H1 (cell line): ENCODE data around the gene TM4SF1. TPM values are rescaled to one million over a fixed set of nuclear protein-coding genes. Genes with fewer than 3 reads are reported as not detected.

Experiments
- CTCF ChIA-PET: fragments of 300-600 bp; sonication (Branson Sonifier 250); formaldehyde crosslinking; loops from one replicate; lab custom pipeline; 2021; ENCODE audit not compliant: partially characterized antibody; lab: Charles Lee
- POLR2A ChIA-PET: fragments of 300-600 bp; sonication (Branson Sonifier 250); formaldehyde crosslinking; loops from one replicate; lab custom pipeline; 2021; ENCODE audit warnings: inconsistent platforms; ENCODE audit not compliant: partially characterized antibody; lab: Charles Lee
- DNase-seq, 2 experiments: peaks; one replicate each; pipeline versions ENCODE4 v3.0.0 to v3.0.0-alpha.2; 2010 to 2022; ENCODE audit warnings: low spot score in 2 of 2, low read depth in 1 of 2, mixed read lengths in 1 of 2
- FAIRE-seq: peaks from 2 replicates; lab custom pipeline; 2011; peaks lifted over from hg19 to GRCh38; lab: Jason Lieb, UNC
- H2AFZ ChIP-seq: 2 replicates; pipeline ENCODE4 v1.8.1; 2012; ENCODE audit warnings: low read length, inconsistent platforms
- H2AK5ac ChIP-seq: 2 replicates; pipeline ENCODE4 v1.6.1; 2013; ENCODE audit warnings: low read depth, low read length
- H2BK120ac ChIP-seq: replicated peaks from 2 replicates; pipeline ENCODE3; 2013; ENCODE audit warnings: low read depth, low read length, inconsistent platforms
- H2BK12ac ChIP-seq: 2 replicates; pipeline ENCODE4 v1.6.1; 2013; ENCODE audit warnings: low read depth, low read length
- H2BK15ac ChIP-seq: 2 replicates; pipeline ENCODE4 v1.6.1; 2013; ENCODE audit warnings: low read length
- H2BK20ac ChIP-seq: 2 replicates; pipeline ENCODE4 v1.6.1; 2013; ENCODE audit warnings: low read length
- H2BK5ac ChIP-seq: 2 replicates; pipeline ENCODE4 v1.6.1; 2013; ENCODE audit warnings: low read depth, low read length
- H3K14ac ChIP-seq: 2 replicates; pipeline ENCODE4 v1.6.1; 2013; ENCODE audit warnings: inconsistent platforms; ENCODE audit not compliant: insufficient read length
- H3K18ac ChIP-seq: 2 replicates; pipeline ENCODE4 v1.6.1; 2013; ENCODE audit warnings: low read length; ENCODE audit errors: extremely low read depth
- H3K23ac ChIP-seq: 2 replicates; pipeline ENCODE4 v1.6.1; 2013; ENCODE audit warnings: inconsistent platforms; ENCODE audit not compliant: insufficient read length
- H3K23me2 ChIP-seq: 2 replicates; pipeline ENCODE4 v1.6.1; 2013; ENCODE audit warnings: low read depth, low read length
- H3K27ac ChIP-seq: 2 replicates; pipeline ENCODE4 v1.6.1; 2011; ENCODE audit warnings: low read depth, low read length, inconsistent platforms
- H3K27me3 ChIP-seq, 4 experiments: replicated peaks in 1 of 4; 1 replicate in 1 of 4; 2 replicates in 3 of 4; pipeline versions ENCODE4 v1.6.1 to v1.8.1; 2011 to 2013; ENCODE audit warnings: low read length in 3 of 4, mild to moderate bottlenecking in 3 of 4, inconsistent platforms in 2 of 4, mixed read lengths in 2 of 4, moderate library complexity in 1 of 4; ENCODE audit not compliant: control insufficient read depth in 3 of 4, insufficient read depth in 3 of 4; ENCODE audit errors: extremely low read depth in 1 of 4
- H3K36me3 ChIP-seq, 4 experiments: 2 replicates each; pipeline versions ENCODE4 v1.6.1 to v1.8.1; 2011 to 2013; ENCODE audit warnings: mild to moderate bottlenecking in 4 of 4, low read length in 3 of 4, moderate library complexity in 2 of 4, control low read depth in 1 of 4, inconsistent platforms in 1 of 4; ENCODE audit not compliant: insufficient read depth in 4 of 4, control insufficient read depth in 2 of 4
- H3K4ac ChIP-seq: replicated peaks from 2 replicates; pipeline ENCODE3; 2013; ENCODE audit warnings: low read length, low read depth, mixed read lengths, inconsistent platforms; ENCODE audit not compliant: insufficient read length
- H3K4me1 ChIP-seq, 4 experiments: replicated peaks in 1 of 4; 1 replicate in 1 of 4; 2 replicates in 3 of 4; pipeline versions ENCODE4 v1.6.1 to v1.8.1; 2011 to 2013; ENCODE audit warnings: low read length in 3 of 4, inconsistent platforms in 2 of 4, mixed read lengths in 1 of 4; ENCODE audit not compliant: insufficient read depth in 4 of 4, control insufficient read depth in 3 of 4
- H3K4me2 ChIP-seq, 2 experiments: 2 replicates each; pipeline versions ENCODE4 v1.6.1 to v1.8.1; 2011 to 2013; ENCODE audit warnings: low read depth in 2 of 2, low read length in 2 of 2, control low read depth in 1 of 2, inconsistent platforms in 1 of 2, mild to moderate bottlenecking in 1 of 2; ENCODE audit not compliant: insufficient read depth in 1 of 2
- H3K4me3 ChIP-seq, 4 experiments: fragments of 200-600, 300-600 bp in 1 of 4; sonication (generic), shearing (Covaris generic), sonication (Bioruptor Twin) in 1 of 4; 2 replicates each; pipeline versions ENCODE4 v1.5.1 to v1.8.1; 2011 to 2016; ENCODE audit warnings: low read length in 4 of 4, low read depth in 3 of 4, control low read depth in 2 of 4, inconsistent platforms in 2 of 4, mild to moderate bottlenecking in 2 of 4, mixed read lengths in 1 of 4, moderate library complexity in 1 of 4; ENCODE audit not compliant: insufficient read depth in 2 of 4; ENCODE audit errors: extremely low read depth in 1 of 4
- H3K56ac ChIP-seq: replicated peaks from 2 replicates; pipeline ENCODE3; 2013; ENCODE audit warnings: low read depth, mild to moderate bottlenecking, mixed read lengths, low read length, inconsistent platforms; ENCODE audit not compliant: insufficient read length
- H3K79me1 ChIP-seq: 2 replicates; pipeline ENCODE4 v1.6.1; 2013; ENCODE audit warnings: low read depth, low read length, control low read depth
- H3K79me2 ChIP-seq, 2 experiments: 2 replicates each; pipeline versions ENCODE4 v1.6.1 to v1.8.1; 2012 to 2013; ENCODE audit warnings: low read length in 2 of 2, mild to moderate bottlenecking in 2 of 2, inconsistent platforms in 1 of 2; ENCODE audit not compliant: insufficient read depth in 2 of 2, control insufficient read depth in 1 of 2
- H3K9ac ChIP-seq, 4 experiments: replicated peaks in 1 of 4; 1 replicate in 1 of 4; 2 replicates in 3 of 4; pipeline versions ENCODE4 v1.6.1 to v1.8.1; 2011 to 2013; ENCODE audit warnings: low read depth in 3 of 4, low read length in 3 of 4, control low read depth in 2 of 4, mild to moderate bottlenecking in 2 of 4, moderate library complexity in 2 of 4, inconsistent platforms in 1 of 4; ENCODE audit errors: extremely low read depth in 1 of 4
- H3K9me3 ChIP-seq, 2 experiments: 2 replicates each; pipeline versions ENCODE4 v1.6.1 to v1.8.1; 2012 to 2013; ENCODE audit warnings: mild to moderate bottlenecking in 2 of 2, moderate library complexity in 2 of 2, control low read depth in 1 of 2, inconsistent platforms in 1 of 2, low read depth in 1 of 2, low read length in 1 of 2, mixed read lengths in 1 of 2; ENCODE audit not compliant: insufficient read depth in 2 of 2
- H4K20me1 ChIP-seq, 2 experiments: replicated peaks in 1 of 2; 2 replicates each; pipeline versions ENCODE3 to v1.8.1; 2011 to 2013; ENCODE audit warnings: inconsistent platforms in 2 of 2, low read length in 2 of 2, mild to moderate bottlenecking in 1 of 2; ENCODE audit not compliant: insufficient read depth in 2 of 2, control insufficient read depth in 1 of 2
- H4K5ac ChIP-seq: 2 replicates; pipeline ENCODE4 v1.6.1; 2013; ENCODE audit warnings: low read length, low read depth, mixed read lengths, inconsistent platforms; ENCODE audit not compliant: insufficient read length
- H4K8ac ChIP-seq: 2 replicates; pipeline ENCODE4 v1.8.0; 2013; ENCODE audit warnings: mild to moderate bottlenecking, moderate library complexity, low read length, inconsistent platforms; ENCODE audit not compliant: insufficient read depth; ENCODE audit errors: extremely low read depth
- H4K91ac ChIP-seq: replicated peaks from 2 replicates; pipeline ENCODE3; 2013; ENCODE audit warnings: low read length, mixed read lengths, inconsistent platforms; ENCODE audit not compliant: insufficient read length
- ASH2L ChIP-seq: fragments of 200-600, 300-600 bp; sonication (generic); IDR thresholded peaks from one replicate; pipeline ENCODE4 v1.7.1; 2017; ENCODE audit warnings: low read length
- BRCA1 ChIP-seq: IDR thresholded peaks from 2 replicates; pipeline ENCODE4 v1.6.1; 2012; ENCODE audit warnings: low read depth, low read length, improper control_type of control experiment
- E2F6 ChIP-seq: IDR thresholded peaks from 2 replicates; pipeline ENCODE4 v1.6.1; 2012; ENCODE audit warnings: inconsistent platforms
- FOSL1 ChIP-seq: IDR thresholded peaks from 2 replicates; pipeline ENCODE4 v1.6.1; 2011; ENCODE audit warnings: mild to moderate bottlenecking, low read depth, low read length, moderate library complexity; ENCODE audit not compliant: insufficient read depth
- JUN ChIP-seq: IDR thresholded peaks from 2 replicates; pipeline ENCODE4 v1.6.1; 2011; ENCODE audit warnings: low read depth, mild to moderate bottlenecking, improper control_type of control experiment, low read length
- MAFK ChIP-seq: IDR thresholded peaks from 2 replicates; pipeline ENCODE4 v1.6.1; 2012; ENCODE audit warnings: low read depth, mild to moderate bottlenecking, improper control_type of control experiment, low read length
- POU5F1 ChIP-seq: IDR thresholded peaks from 2 replicates; pipeline ENCODE4 v1.6.1; 2011; ENCODE audit warnings: low read depth, mild to moderate bottlenecking, low read length, moderate library complexity
- RAD21 ChIP-seq, 2 experiments: IDR thresholded peaks in 1 of 2; conservative IDR thresholded peaks in 1 of 2; 2 replicates each; pipeline ENCODE4 v1.6.1; 2011; ENCODE audit warnings: low read depth in 2 of 2, low read length in 2 of 2, improper control_type of control experiment in 1 of 2, inconsistent platforms in 1 of 2, mild to moderate bottlenecking in 1 of 2, moderate library complexity in 1 of 2
- SIN3A ChIP-seq, 2 experiments: IDR thresholded peaks in 1 of 2; conservative IDR thresholded peaks in 1 of 2; 2 replicates each; pipeline ENCODE4 v1.6.1; 2011 to 2012; ENCODE audit warnings: low read length in 2 of 2, improper control_type of control experiment in 1 of 2, low read depth in 1 of 2, mild to moderate bottlenecking in 1 of 2
- SIRT6 ChIP-seq: IDR thresholded peaks from one replicate; pipeline ENCODE4 v1.7.1; 2012; ENCODE audit warnings: low read length, inconsistent platforms
- SP1 ChIP-seq: IDR thresholded peaks from 2 replicates; pipeline ENCODE4 v1.6.1; 2011; ENCODE audit warnings: low read depth, low read length
- WGBS, 2 experiments: shearing (Covaris generic) in 1 of 2; methylation state at CpG; one replicate each; pipeline versions ENCODE4 v1.1.6 to v1.1.7; 2013 to 2015; ENCODE audit warnings: low lambda C conversion rate in 2 of 2, mixed read lengths in 2 of 2, inconsistent platforms in 1 of 2, low coverage in 1 of 2, missing lambda C conversion rate in 1 of 2; ENCODE audit not compliant: insufficient replicate concordance in 2 of 2, insufficient coverage in 1 of 2, insufficient read length in 1 of 2; ENCODE audit errors: extremely low coverage in 1 of 2, missing lambda C conversion rate in 1 of 2; 5-methylcytosine and 5-hydroxymethylcytosine counted together
- polyA plus RNA-seq, 7 experiments: library from polyadenylated mRNA; depleted of rRNA in 3 of 7; stranded (reverse) in 5 of 7; unstranded in 2 of 7; fragments of >200 nt in 5 of 7; fragments of 200-250 nt in 2 of 7; gene quantifications; 1 replicate in 5 of 7; 2 replicates in 1 of 7; 4 replicates in 1 of 7; pipeline versions ENCODE4 v1.2.1 to v1.2.3, GENCODE V29; 2011 to 2013; ENCODE audit warnings: missing spikeins in 2 of 7, mixed read lengths in 2 of 7
- total RNA-seq: library from RNA; stranded (reverse); fragmentation: NEBNext Ultra II Directional; extraction: Animal tissue kit (Norgen Biotek cat#: 25700); gene quantifications from 2 replicates; pipeline ENCODE4 v1.2.1, GENCODE V29; 2021

The TM4SF1 gene
- total and polyA plus RNA-seq, 2 of the 8 experiments (the other 6 are each of a cell fraction or from before 2014, with no cell fraction given), result 0.26 to 1.3 TPM

DNA sequence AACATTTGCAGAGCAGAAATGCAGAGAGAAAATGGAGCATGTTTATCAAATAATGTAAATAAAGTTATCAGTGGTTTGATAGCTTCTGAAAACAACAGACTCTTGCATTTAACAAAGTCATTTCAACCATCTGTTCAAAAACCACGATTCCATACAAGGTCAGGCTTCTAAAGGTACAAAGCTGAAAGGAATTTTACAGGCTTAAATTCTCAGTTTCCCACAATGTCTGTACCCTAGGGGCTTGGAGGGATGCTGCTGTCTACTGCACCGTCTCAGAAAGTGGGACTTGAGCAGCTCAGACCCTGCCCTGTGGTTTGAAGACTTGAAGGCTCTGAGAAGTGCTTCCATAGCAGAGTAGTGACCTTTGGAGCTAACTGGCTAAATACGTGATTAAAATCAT lies 30.4 kb upstream of the TM4SF1 start:
- CTCF ChIA-PET, result interaction anchor here (1.1 kb wide), 1 partner anchor 13 kb away, joined by 4 read pairs; no protein-coding TSS in a partner anchor
- DNase-seq (no peak), FAIRE-seq (no peak)
- no peaks in the 10 kb centered on the region for H3K36me3 ChIP-seq
- no peak overlapping the region for H2BK20ac ChIP-seq
- H3K23me2 ChIP-seq, result no peaks in the 10 kb centered on the region
- H3K9me3 ChIP-seq, result no peaks in the 10 kb centered on the region
- H4K8ac ChIP-seq, result no peak overlapping the region
- H3K79me1 ChIP-seq, result no peaks in the 10 kb centered on the region
- no peak overlapping the region for H3K9ac ChIP-seq
- no peak overlapping the region for H3K56ac ChIP-seq
- H4K20me1 ChIP-seq, result no peaks in the 10 kb centered on the region
- H3K27ac ChIP-seq, result no peak overlapping the region
- H3K79me2 ChIP-seq, result no peaks in the 10 kb centered on the region
- H2AFZ ChIP-seq, result no peak overlapping the region
- H3K4me2 ChIP-seq, result no peak overlapping the region
- H3K23ac ChIP-seq, result no peak overlapping the region
- H3K4me3 ChIP-seq, result no peak overlapping the region
- H3K4ac ChIP-seq, result no peak overlapping the region
- no peak overlapping the region for H4K91ac ChIP-seq
- no peak overlapping the region for H4K5ac ChIP-seq
- H3K4me1 ChIP-seq, result no peaks in the 10 kb centered on the region
- no peak overlapping the region for H2BK5ac ChIP-seq
- 84% methylated on average over 3 of the region's 3 CpGs; no CpG with 5 or more reads in 1 of the 2 experiments for WGBS, 2 experiments
- POLR2A ChIA-PET, result no interaction called here
- H2BK120ac ChIP-seq, result no peak overlapping the region
- no peak overlapping the region for H2BK12ac ChIP-seq
- H3K27me3 ChIP-seq, result no peaks in the 10 kb centered on the region
- no peak overlapping the region for H2BK15ac ChIP-seq
- H2AK5ac ChIP-seq, result no peak overlapping the region
- H3K18ac ChIP-seq, result no peak overlapping the region
- H3K14ac ChIP-seq, result no peak overlapping the region
- no peak for TF ChIP-seq MAFK
- no peak for TF ChIP-seq ASH2L
- no peak for TF ChIP-seq SIN3A (conservative IDR thresholded peaks at IDR 0.05 in 1 of 2, IDR thresholded peaks at IDR 0.05 in 1 of 2; ENCODE audit: low read depth in 1 of 2, low read length in 2 of 2)
- no peak for TF ChIP-seq POU5F1
- no peak for TF ChIP-seq JUN
- no peak for TF ChIP-seq BRCA1
- no peak for TF ChIP-seq RAD21 (IDR thresholded peaks at IDR 0.05 in 1 of 2, conservative IDR thresholded peaks at IDR 0.05 in 1 of 2; ENCODE audit: low read depth in 2 of 2, low read length in 2 of 2)
- no peak for TF ChIP-seq FOSL1
- no peak for TF ChIP-seq E2F6
- no peak for TF ChIP-seq SIRT6
- TF ChIP-seq SP1, result no peak
